Kidney (tissue), 14 donors: ENCODE measurements around the gene HDC. TPM values are rescaled to one million over a fixed set of nuclear protein-coding genes. Genes with fewer than 3 reads are reported as not detected.

Source experiments
- DNase-seq, 5 donors: peaks; one replicate each; pipeline ENCODE4 v3.0.0-alpha.2; 2013 to 2020
- FAIRE-seq: peaks from 2 replicates; lab custom pipeline; 2012; peaks lifted over from hg19 to GRCh38; lab: Jason Lieb, UNC
- H3K27ac ChIP-seq, 2 donors: one replicate each; pipeline ENCODE4 v1.7.0; 2013; ENCODE audit warnings: low read depth in 2 of 2, low read length in 2 of 2, inconsistent platforms in 1 of 2
- H3K27me3 ChIP-seq: one replicate; pipeline ENCODE4 v1.7.1; 2013; ENCODE audit warnings: low read length, inconsistent platforms; ENCODE audit not compliant: control insufficient read depth, insufficient read depth
- H3K36me3 ChIP-seq, 3 donors: one replicate each; pipeline versions ENCODE4 v1.7.0 to v1.7.1; 2013; ENCODE audit warnings: low read length in 3 of 3, control low read depth in 1 of 3, inconsistent platforms in 1 of 3; ENCODE audit not compliant: insufficient read depth in 3 of 3, control insufficient read depth in 2 of 3
- H3K4me1 ChIP-seq, 3 donors: one replicate each; pipeline versions ENCODE4 v1.7.0 to v1.7.1; 2013; ENCODE audit warnings: low read length in 3 of 3, inconsistent platforms in 1 of 3, low read depth in 1 of 3; ENCODE audit not compliant: control insufficient read depth in 2 of 3, insufficient read depth in 2 of 3
- H3K4me3 ChIP-seq, 3 donors: one replicate each; pipeline versions ENCODE4 v1.7.0 to v1.8.1; 2013; ENCODE audit warnings: low read length in 3 of 3, control low read depth in 1 of 3, inconsistent platforms in 1 of 3
- H3K9ac ChIP-seq, 3 donors: one replicate each; pipeline versions ENCODE4 v1.7.0 to v1.7.1; 2013; ENCODE audit warnings: low read length in 3 of 3, control low read depth in 1 of 3, inconsistent platforms in 1 of 3
- H3K9me3 ChIP-seq, 3 donors: one replicate each; pipeline versions ENCODE4 v1.7.0 to v1.7.1; 2013; ENCODE audit warnings: low read length in 3 of 3, control low read depth in 1 of 3, inconsistent platforms in 1 of 3; ENCODE audit not compliant: control insufficient read depth in 2 of 3, insufficient read depth in 1 of 3
- intact Hi-C: fragments of 100-400 bp; cut with DNase I; formaldehyde crosslinking; loops from one replicate; pipeline ENCODE4 v1.11.1; 2022
- polyA plus RNA-seq: library from polyadenylated mRNA; stranded (reverse); fragments of 350-450 nt; fragmentation: Illumina TruSeq; extraction: RNeasy Lipid Tissue Mini Kit (QIAGEN cat#74804); gene quantifications from one replicate; pipeline ENCODE4 v1.2.3, GENCODE V29; 2014; ENCODE audit warnings: low read depth, low replicate concordance; ENCODE audit not compliant: insufficient read depth
- total RNA-seq: library from RNA; stranded (reverse); fragmentation: NEBNext Ultra II Directional; extraction: Animal tissue kit (Norgen Biotek cat#: 25700); gene quantifications from one replicate; pipeline ENCODE4 v1.2.1, GENCODE V29; 2021
- TF ChIP-seq, protein P1 (sequence below): IDR thresholded peaks from 3 replicates; pipeline ENCODE4 v1.5.1; 2012; ENCODE audit warnings: mild to moderate bottlenecking, moderate library complexity, borderline replicate concordance; ENCODE audit not compliant: insufficient read depth; ENCODE audit errors: extremely low read depth
- donor health status: control.
- donor health status: control.
- donor health status: control.
- donor health status: control.
- donor health status: control.
- donor health status: DM: yes; HTN: yes; CAD: no.
- donor health status: Normal renal cell carcinoma (clear cell type).

Gene HDC
- total and polyA plus RNA-seq, 2 donors from 2014 or later: 12.9 TPM; not detected in 1

DNA sequence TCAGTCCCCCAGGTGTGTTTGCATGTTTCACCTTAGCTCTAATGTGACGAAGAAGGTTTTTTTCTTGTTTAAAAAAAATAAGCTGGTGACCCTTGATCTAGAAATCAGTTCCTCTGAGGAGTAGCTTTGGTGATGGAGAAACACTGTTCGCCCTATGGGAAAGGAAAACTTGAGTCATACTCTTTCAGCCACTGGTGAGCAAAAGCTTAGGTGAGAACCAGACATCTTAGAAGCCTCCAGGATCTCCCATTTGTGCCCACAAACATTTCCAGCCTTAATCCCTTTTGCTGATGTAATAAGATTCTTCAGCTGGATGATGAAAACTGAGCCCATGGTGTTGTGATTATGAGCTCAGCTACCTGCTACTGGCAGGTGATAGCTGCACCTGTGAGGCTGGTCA, 45.7 kb downstream of the HDC start:
- Histone ChIP-seq H3K36me3 (no peaks in the 10 kb centered on the region), H3K27ac (no peak overlapping the region), H3K4me3 (no peak overlapping the region), H3K9ac (no peak overlapping the region), H3K27me3 (no peaks in the 10 kb centered on the region), H3K9me3 (no peaks in the 10 kb centered on the region), H3K4me1 (no peaks in the 10 kb centered on the region)
- DNase-seq (no peak), FAIRE-seq (no peak)
- TF ChIP-seq, protein P1, sequence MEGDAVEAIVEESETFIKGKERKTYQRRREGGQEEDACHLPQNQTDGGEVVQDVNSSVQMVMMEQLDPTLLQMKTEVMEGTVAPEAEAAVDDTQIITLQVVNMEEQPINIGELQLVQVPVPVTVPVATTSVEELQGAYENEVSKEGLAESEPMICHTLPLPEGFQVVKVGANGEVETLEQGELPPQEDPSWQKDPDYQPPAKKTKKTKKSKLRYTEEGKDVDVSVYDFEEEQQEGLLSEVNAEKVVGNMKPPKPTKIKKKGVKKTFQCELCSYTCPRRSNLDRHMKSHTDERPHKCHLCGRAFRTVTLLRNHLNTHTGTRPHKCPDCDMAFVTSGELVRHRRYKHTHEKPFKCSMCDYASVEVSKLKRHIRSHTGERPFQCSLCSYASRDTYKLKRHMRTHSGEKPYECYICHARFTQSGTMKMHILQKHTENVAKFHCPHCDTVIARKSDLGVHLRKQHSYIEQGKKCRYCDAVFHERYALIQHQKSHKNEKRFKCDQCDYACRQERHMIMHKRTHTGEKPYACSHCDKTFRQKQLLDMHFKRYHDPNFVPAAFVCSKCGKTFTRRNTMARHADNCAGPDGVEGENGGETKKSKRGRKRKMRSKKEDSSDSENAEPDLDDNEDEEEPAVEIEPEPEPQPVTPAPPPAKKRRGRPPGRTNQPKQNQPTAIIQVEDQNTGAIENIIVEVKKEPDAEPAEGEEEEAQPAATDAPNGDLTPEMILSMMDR: no peak
- intact Hi-C loops: no loop called here

DNA sequence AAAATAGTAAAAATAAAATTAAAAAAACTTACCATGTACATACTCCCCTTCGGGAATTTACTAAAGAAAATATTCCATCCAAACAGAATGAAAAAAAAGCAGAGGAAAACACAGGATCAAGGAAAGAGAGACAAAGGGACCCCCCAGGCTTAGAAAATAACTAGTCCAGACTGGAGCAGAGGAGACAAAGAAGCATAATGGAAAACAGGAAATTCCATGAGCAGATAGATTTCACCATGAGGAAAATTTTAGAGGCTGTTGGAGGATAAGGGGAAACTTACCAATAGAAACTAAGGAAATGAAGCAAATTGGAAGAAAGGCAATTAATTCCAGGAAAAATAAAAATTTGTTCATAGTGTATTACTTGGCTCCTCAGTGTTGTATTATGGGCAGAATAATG, 46.8 kb downstream of the HDC start:
- H3K27me3 ChIP-seq: no peaks in the 10 kb centered on the region
- H3K9ac ChIP-seq: no peak overlapping the region
- intact Hi-C loops: no loop called here
- TF ChIP-seq, protein P1: no peak
- FAIRE-seq: no peak
- no peak overlapping the region for H3K4me3 ChIP-seq
- H3K36me3 ChIP-seq: no peaks in the 10 kb centered on the region
- H3K4me1 ChIP-seq: no peaks in the 10 kb centered on the region
- H3K27ac ChIP-seq: no peak overlapping the region
- DNase-seq: no peak
- no peaks in the 10 kb centered on the region for H3K9me3 ChIP-seq

DNA sequence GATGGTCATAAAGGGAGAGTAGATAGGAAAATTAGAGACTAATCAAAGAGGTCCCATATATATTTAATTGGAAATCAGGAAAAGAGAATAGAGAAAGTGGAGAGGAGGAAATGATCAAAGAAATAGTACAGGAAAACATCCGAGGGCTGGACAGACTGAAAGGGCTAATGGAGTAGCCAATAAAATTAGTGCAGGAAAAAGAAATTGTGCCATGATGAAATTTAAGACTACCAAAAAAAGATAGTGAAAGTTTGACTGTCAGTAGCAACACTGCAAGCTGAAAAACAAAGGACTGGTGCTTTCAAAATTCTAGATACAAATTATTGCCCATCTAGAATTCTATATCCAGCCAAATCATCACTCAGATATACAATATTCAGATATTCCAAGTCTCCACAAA, 47.2 kb downstream of the HDC start:
- Histone ChIP-seq H3K27ac (no peak overlapping the region), H3K9me3 (no peaks in the 10 kb centered on the region), H3K36me3 (no peaks in the 10 kb centered on the region), H3K4me1 (no peaks in the 10 kb centered on the region), H3K4me3 (no peak overlapping the region), H3K9ac (no peak overlapping the region), H3K27me3 (no peaks in the 10 kb centered on the region)
- no peak for FAIRE-seq
- DNase-seq: no peak
- intact Hi-C loops: no loop called here
- TF ChIP-seq, protein P1: no peak
